NCI-H1092 treated with DMSO at 0.1 percent for 48 hours (cell line): Measurements from ENCODE around the gene CACNB2.

ENCODE experiments used
- DNase-seq: peaks from one replicate; lab custom pipeline; 2025; lab: John Stamatoyannopoulos, UW

The CACNB2 gene

DNA sequence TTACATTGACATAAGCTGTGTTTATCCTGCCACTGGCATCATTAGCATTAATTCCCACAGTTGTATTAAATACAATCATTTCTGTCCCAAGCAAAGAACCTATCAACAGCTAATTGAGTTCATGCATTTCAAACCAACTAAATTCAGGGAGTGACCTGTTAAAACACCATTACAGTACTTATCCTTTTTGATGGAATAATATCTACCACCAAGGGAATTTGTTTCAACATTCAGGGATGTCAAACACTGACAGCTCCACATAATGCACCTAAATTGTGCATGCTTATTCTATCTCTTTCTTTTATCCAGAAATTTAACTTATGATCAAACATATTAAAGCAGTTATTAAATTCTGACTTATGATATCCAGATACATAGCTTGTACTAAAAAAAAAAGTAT is 374.3 kb downstream of the CACNB2 start:
- DNase-seq = no peak

DNA sequence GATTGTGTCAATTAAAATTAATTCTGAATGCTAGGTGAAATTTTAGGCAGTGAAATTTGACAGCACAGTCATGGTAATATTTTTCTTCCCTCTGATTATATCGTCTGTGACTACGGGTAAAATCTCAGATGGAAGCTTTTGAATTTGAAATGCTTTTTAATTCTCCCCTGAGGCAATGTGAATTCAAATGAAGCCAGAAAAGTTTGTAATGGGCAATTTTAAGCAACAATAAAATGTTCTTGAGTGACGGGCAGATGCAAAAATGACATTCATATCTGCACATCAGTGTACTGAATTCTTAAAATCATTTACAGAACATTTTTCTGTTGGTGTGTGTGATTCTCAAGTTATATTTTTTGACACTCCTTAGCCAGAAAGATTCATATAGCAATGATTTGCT is 376.6 kb downstream of the CACNB2 start:
- no peak for DNase-seq

DNA sequence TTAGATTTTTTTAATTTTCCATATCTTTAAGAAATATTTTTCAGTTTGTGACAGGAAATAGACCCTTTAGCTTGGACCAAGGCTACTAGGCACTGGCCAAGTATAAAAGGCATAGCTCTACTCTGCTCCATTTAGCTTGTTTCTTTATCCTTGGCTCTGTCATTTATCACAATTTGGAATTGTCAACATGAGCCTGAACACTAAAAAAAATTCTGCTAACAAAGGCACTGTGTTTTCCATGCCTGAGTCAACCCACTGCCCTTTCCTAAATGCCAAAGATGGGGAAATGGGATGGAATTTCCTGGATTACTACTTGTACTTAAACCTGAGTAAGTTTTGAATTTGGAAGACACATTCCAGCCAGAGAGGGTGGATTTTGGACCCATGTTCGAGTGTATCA is 382.8 kb downstream of the CACNB2 start:
- no peak for DNase-seq

DNA sequence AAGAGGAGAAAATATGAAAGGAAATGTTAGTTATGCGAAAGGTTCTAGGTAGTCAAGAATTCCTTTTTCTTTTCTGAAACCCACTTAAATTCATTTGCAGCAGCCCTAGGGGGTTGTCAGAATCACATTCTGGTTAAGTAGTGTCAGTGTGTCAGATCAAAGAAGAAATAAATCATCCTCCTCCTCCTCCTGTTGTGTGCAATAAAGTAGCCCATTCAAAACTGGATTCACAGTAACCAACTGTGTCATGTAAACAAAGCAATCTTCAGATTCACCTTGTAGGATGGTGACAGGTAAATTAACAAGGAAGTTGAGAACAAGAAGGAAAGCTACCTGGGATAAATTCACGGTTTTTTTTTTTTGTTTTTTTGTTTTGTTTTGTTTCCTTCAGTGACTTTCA is 383.6 kb downstream of the CACNB2 start:
- DNase-seq = no peak

DNA sequence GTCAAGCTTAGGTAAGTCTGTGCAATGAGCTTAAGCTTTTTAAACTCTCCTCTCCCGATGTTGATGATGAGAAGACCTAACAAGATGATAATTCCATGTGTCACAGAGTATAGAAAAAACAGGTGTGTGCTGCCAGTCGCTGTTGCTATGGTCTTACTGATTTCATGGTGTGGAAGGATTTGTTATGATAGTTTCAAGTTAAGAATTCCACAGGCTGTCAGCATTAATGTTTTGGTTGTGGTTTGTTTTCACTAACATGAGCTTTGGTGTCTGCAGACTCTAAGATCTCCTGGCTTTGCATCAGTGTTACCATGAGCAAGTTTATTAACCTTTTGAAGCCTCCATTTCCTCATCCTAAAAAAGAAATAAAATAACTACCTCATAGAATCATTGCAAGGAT is 387.5 kb downstream of the CACNB2 start:
- DNase-seq = no peak

DNA sequence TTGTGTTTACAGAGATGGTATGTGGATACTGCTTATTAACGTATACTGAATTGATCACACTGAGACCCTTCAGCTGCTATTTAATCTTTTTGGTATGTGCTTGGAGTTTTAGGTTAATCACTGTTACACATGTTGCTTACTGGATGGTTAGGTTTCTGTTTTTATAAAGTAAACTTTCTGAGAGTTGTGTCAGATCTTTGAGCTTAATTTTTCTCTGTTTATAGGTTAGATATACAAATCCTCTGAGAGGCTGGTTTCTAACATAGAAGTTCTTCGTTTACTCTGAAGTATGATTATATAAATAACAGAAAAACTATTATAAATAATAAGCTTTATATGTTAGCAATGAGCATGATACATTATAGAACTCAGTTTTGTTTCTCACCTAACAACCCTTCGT is 388.1 kb downstream of the CACNB2 start:
- no peak for DNase-seq

DNA sequence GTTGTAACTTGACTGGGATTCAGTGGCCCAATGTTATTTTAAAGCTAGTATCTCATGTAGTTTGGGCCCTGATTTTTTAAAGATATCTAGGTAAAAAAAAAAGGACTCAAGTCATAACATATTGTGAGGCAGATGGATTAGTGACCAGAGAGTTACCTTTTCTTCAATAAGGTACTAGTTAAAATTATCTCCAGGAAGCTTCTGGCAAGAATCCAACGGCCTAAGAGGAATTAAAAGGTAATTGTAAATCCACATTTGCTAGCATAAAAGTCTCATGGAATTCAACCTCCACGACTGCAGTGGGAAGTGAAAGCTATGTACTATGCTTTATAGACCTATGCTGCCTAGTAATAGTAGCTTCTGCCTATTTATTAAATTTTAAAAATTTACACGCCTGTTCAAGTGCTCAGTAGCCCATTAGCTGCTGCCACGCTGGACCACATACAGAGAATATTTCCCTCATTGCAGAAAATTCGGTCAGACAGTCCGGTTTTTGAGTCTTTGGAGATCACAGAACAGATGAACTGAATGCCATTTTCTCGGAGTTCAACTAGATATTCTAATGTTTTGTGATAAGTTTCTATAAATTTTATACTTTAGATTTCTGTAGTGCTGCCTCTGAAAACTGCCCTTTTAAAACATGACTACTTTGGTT is 392.8 kb downstream of the CACNB2 start:
- DNase-seq = no peak

DNA sequence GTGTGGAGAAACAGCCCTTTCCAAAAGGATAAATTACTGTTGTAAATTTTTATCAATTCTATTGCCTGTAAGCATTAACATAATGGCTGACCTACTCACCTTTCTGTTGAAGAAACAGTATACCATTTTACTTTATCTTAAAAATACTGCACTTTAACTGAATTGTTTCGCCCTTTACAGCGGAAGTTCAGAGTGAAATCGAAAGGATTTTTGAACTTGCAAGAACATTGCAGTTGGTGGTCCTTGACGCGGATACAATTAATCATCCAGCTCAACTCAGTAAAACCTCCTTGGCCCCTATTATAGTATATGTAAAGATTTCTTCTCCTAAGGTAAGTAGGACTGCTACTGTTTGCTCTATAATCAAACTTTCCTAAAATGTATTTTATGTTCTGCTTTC is 393.7 kb downstream of the CACNB2 start:
- no peak for DNase-seq

DNA sequence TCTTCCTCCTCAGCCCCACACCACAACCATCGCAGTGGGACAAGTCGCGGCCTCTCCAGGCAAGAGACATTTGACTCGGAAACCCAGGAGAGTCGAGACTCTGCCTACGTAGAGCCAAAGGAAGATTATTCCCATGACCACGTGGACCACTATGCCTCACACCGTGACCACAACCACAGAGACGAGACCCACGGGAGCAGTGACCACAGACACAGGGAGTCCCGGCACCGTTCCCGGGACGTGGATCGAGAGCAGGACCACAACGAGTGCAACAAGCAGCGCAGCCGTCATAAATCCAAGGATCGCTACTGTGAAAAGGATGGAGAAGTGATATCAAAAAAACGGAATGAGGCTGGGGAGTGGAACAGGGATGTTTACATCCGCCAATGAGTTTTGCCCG is 399.1 kb downstream of the CACNB2 start:
- DNase-seq = no peak

DNA sequence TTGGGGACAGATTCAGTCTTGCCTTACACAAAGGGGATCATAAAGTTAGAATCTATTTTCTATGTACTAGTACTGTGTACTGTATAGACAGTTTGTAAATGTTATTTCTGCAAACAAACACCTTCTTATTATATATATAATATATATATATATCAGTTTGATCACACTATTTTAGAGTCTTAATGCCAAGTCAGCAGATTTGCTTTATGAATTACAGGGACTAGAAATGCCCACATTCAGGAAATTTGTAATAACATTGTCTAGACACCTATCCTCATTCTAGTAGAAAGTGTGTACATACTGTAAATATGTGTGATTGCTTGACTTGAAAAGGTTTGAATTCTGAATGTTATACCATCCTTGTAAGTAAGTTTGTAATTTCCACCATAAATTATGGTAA is 400.0 kb downstream of the CACNB2 start:
- no peak for DNase-seq

DNA sequence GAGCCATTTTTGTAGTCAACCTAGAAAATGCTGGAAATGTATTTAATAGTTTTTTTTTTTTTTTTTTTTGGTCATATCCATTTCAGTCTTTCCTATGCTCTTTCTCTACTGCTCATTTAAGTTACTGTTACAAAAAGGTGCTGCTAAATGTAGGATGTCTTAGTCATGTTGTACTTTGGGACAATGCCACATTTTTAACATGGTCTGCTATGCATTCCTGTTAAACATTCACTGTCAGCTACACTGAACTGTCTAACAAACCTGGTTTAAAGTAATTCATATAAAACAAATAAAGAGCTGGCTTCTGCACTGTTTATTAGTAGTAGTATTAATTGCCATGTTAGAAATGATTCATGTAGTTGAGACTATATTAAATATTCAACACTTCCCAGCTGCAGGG is 402.6 kb downstream of the CACNB2 start:
- no peak for DNase-seq

DNA sequence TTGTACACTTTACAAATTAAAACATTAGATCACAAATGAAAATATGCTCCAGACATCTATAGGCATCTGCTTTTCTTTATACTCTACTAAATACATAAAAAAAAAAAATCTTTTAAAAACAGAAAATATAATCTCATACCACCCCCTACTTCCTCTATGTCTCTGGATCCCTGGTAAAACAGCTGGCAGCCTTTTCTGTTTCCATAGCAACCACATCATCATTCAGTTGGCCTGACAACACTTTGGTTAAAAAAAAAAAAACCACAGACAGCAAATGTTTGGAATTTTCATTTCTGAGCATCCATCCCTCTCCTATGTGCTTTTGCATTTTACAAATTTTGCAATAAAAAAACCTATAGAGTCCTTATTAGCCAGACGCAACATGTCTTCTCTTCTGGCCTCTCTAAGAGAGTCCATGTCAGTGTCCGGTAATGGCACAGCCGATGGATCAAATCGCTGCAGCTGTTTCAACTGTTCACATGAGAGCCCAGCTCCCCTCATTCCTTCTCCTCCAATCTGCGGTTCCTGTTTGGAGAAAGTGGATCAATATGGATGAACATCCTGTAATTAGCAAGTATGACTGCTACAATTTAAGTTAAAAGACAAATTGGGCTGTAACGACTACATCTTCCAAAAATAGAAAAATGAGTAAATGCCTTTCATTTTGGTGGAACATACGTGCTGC is 405.5 kb downstream of the CACNB2 start:
- DNase-seq = no peak

DNA sequence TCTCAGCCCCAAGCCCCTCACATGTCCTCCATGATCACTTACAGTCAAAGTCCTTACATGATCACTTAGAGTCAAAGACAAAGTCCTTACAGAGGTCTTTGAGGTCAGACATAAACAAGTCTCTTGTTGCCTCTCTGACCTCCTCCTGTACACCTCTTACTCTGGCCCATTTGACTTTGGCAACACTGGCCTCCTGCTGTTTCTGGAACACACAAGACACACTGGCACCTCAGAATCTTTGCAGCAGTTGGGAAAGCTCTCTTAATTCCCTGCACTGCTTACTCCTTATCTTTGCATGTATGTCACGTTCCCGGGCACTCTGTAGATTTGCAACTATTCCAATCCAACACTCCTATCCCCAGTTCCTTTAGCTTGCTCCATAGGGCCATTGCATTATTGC is 408.9 kb downstream of the CACNB2 start:
- no peak for DNase-seq

DNA sequence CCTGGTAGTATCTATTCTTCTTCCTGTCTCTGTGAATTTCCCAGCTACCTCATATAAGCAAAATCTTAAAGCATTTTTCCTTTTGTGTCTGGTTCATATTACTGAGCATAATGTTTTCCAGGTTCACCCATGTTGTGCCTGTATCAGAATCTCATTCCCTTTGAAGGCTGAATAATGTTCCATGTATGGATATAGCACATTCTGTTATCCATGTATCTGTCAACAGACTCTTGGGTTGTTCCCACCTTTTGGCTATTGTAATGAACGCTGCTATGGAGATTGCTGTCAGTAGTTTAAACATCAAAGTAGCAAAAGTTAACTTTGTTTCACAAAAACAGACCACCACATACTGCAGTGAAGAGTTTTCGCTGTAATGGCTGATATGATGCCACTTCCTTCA is 411.2 kb downstream of the CACNB2 start:
- DNase-seq = no peak

DNA sequence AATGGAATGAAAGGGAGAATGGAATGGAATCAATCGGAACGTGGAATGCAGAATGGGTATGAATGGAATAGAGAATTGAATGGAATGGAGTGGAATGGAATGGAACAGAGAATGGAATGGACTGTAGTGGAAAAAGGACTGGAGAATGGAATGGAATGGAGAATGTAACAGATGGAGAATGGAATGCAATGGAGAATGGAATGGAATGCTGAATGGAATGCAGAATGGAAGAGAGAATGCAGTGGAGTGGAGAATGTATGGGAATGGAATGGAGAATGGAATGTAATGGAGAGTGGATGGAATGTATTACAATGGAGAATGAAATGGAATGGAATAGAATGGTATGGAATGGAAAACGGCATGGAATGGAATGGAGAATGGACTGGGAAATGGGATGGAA is 414.3 kb downstream of the CACNB2 start:
- DNase-seq = no peak

DNA sequence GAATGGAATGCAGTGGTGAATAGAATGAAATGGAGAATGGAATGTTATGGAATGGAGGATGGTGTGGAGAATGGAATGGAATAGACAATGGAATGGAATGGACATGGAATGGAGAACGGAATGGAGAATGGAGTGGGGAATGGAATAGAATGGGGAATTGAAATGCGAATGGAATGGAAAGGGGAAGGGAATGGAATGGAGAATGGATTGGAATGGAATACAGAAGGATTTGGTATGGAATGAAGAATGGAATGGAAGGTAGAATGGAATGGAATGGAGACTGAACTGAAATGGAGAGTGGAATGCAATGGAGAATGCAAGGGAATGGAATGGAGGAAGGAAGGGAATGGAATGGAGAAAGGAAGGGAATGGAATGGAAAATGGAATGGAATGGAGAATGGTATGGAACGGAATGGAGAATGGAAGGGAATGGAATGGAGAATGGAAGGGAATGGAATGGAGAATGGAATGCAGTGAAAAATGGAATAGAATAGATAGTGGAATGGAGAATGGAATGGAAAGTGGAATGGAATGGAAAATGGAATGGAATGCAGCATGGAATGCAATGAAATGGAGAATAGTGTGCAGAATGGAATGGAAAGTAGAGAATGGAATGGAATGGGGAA is 416.4 kb downstream of the CACNB2 start:
- DNase-seq = no peak

DNA sequence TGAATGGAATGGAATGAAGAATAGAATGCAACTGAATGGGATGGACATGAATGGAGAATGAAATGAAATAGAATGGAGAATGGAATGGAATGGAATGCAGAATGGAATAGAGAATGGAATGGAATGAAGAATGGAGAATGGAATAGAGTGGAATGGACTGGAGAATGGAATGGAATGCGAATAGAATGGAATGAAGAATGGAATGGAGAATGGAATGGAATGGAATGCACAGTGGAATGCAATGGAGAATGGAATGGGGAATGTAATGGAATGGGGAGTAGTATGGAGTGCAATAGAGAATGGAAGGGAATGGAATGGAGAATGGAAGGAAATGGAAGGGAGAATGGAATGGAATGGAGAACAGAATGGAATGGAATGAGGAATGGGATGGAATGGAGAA is 417.7 kb downstream of the CACNB2 start:
- DNase-seq = no peak

DNA sequence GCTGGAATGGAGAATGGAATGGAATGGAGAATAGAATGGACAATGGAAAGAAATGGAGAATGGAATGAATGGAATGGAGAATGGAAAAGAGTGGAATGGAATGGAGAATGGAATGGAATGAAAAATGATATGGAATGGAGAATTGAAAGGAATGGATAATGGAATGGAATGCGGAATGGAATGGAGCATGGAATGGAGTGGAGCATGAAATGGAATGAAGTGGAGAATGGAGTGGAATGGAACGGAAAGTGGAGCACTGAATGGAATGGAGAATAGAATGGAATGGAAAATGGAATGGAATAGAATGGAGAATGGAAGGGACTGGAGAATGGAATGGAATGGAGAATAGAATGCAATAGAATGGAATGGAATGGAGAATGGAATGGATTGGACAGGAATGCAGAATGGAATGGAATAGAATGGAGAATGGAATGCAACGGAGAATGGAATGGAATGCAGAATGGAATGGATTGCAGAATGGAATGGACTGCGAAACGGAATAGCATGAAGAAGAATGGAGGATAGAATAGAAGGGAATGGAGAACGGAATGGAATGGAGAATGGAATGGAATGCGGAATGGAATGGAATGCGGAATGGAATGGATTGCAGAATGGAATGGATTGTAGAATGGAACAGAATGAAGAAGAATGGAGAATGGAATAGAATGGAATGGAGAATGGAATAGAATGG is 421.8 kb downstream of the CACNB2 start:
- no peak for DNase-seq

DNA sequence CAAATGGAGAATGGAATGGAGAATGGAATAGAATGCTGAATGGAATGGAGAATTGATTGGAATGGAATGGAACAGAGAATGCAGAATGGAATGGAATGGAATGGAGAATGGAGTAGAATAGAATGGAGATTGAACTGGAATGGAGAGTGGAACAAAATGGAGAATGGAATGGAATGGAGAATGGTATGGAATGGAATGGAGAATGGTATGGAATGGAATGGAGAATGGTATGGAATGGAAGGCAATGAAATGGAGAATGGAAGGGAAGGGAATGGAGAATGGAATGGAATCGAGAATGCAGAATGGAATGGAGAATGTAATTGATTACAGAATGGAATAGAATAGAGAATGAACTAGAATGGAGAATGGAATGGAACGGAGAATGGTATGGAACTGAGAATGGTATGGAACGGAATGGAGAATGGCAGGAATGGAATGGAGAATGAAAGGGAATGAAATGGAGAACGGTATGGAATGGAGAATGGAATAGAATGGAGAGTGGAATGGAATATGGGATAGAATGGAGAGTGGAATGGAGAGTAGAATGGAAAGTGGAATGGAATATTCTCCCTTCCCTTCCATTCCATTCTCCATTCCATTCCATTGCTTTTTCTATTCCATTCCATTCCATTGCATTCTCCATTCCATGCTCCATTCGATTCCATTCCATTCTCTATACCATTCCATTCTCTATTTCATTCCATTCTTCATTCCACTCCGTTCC is 422.9 kb downstream of the CACNB2 start:
- no peak for DNase-seq

DNA sequence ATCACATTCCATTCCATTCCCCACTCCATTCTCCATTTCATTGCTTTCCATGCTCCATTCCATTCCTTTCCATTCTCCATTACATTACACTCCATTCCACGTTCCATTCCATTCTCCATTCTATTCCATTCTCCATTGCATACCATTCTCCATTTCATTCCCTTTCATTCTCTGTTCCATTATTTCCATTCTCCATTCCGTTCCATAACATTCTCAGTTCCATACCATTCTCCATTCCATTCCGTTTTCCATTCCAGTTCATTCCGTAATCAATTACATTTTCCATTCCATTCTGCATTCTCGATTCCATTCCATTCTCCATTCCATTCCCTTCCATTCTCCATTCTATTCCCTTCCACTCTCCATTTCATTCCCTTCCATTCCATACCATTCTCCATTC is 424.8 kb downstream of the CACNB2 start:
- DNase-seq = no peak

DNA sequence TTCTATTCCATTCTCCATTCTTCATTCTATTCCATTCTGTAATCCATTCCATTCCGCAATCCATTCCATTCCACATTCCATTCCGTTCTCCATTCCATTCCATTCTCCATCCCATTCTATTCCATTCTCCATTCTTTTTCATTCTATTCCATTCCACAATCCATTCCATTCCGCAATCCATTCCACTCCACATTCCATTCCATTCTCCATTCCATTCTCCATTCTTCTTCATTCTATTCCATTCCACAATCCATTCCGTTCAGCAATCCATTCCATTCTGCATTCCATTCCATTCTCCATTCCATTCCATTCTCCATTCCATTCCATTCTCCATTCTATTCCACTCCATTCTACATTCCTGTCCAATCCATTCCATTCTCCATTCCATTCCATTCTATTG is 426.0 kb downstream of the CACNB2 start:
- no peak for DNase-seq

DNA sequence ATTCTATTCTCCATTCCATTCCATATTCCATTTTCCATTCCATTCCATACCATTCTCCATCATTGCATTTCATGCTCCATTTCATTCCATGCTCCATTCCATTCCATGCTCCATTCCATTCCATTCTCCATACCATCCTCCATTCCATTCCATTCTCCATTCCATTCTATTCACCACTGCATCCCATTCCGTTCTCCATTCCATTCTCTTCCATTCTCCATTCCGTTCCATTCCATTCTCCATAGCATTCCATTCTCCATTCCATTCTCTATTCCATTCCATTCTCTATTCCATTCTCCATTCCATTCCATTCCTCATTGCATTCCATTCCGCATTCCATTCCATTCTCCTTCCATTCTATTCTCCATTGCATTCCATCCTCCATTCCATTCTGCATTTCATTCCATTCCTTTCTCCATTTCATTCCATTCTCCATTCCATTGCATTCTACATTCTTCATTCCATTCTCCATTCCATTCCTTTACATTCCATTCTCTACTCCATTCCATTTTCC is 427.2 kb downstream of the CACNB2 start:
- no peak for DNase-seq
